Right atrium auricular region (tissue), 2 donors: Measurements from ENCODE around the gene DRC1. TPM values are rescaled to one million over a fixed set of nuclear protein-coding genes. Genes with fewer than 3 reads are reported as not detected.

ENCODE experiments used
- DNase-seq: peaks from one replicate; pipeline ENCODE4 v3.0.0-alpha.2; 2019; ENCODE audit warnings: low spot score
- H3K27ac ChIP-seq, 2 donors: fragments of 200-600 bp; sonication (generic); 1 replicate in 1 of 2; 2 replicates in 1 of 2; pipeline ENCODE4 v1.5.1; 2016 to 2019
- H3K27me3 ChIP-seq, 2 donors: fragments of 200-600 bp; sonication (generic); one replicate each; pipeline versions ENCODE4 v1.5.1 to v1.6.0; 2017 to 2019
- H3K36me3 ChIP-seq: fragments of 200-600 bp; sonication (generic); one replicate; pipeline ENCODE4 v1.5.1; 2016
- H3K4me1 ChIP-seq, 2 donors: fragments of 200-600 bp; sonication (generic); one replicate each; pipeline versions ENCODE4 v1.5.1 to v1.6.0; 2017 to 2019
- H3K4me3 ChIP-seq, 2 donors: fragments of 200-600 bp; sonication (generic); 1 replicate in 1 of 2; 2 replicates in 1 of 2; pipeline ENCODE4 v1.5.1; 2017 to 2019; ENCODE audit warnings: mild to moderate bottlenecking in 1 of 2, moderate library complexity in 1 of 2
- H3K9me3 ChIP-seq, 2 donors: fragments of 200-600 bp; sonication (generic); one replicate each; pipeline ENCODE4 v1.5.1; 2019
- CTCF ChIP-seq, 2 donors: fragments of 200-600 bp; sonication (generic); IDR thresholded peaks; one replicate each; pipeline ENCODE4 v1.5.1; 2019; ENCODE audit warnings: antibody characterized with exemption in 2 of 2
- total RNA-seq, 2 donors: library from RNA; depleted of rRNA; stranded (reverse); fragments of >200 nt; gene quantifications; one replicate each; pipeline ENCODE4 v1.1.0, GENCODE V29; 2016

DRC1 gene
- total RNA-seq, 2 donors from 2014 or later: not detected

- no peaks in the 10 kb centered on the region for H3K4me1 ChIP-seq
- no peaks in the 10 kb centered on the region for H3K27me3 ChIP-seq
- no peak overlapping the region for H3K4me3 ChIP-seq
- no peak for TF ChIP-seq CTCF (IDR thresholded peaks at IDR 0.05)
- no peak overlapping the region for H3K27ac ChIP-seq
- no peaks in the 10 kb centered on the region for H3K36me3 ChIP-seq
- no peak for DNase-seq
- H3K9me3 ChIP-seq: peaks cover 4 to 11% of the 10 kb centered on the region in 2 donors
Observed at GRCh38 chr2:26472821-26473655, 71.3 kb downstream of the DRC1 start.

- DNase-seq: no peak
- no peak for TF ChIP-seq CTCF (IDR thresholded peaks at IDR 0.05)
- H3K4me3 ChIP-seq: no peak overlapping the region
- H3K36me3 ChIP-seq: no peaks in the 10 kb centered on the region
- H3K4me1 ChIP-seq: no peaks in the 10 kb centered on the region
- peaks cover 4 to 11% of the 10 kb centered on the region in 2 donors for H3K9me3 ChIP-seq
- H3K27me3 ChIP-seq: no peaks in the 10 kb centered on the region
- no peak overlapping the region for H3K27ac ChIP-seq
Observed at GRCh38 chr2:26473796-26474195, 72.1 kb downstream of the DRC1 start.

- no peak overlapping the region for H3K4me3 ChIP-seq
- no peaks in the 10 kb centered on the region for H3K27me3 ChIP-seq
- no peaks in the 10 kb centered on the region for H3K36me3 ChIP-seq
- H3K4me1 ChIP-seq: no peaks in the 10 kb centered on the region
- DNase-seq: no peak
- peaks cover under 1 to 7% of the 10 kb centered on the region in 2 donors for H3K9me3 ChIP-seq
- H3K27ac ChIP-seq: no peak overlapping the region
- TF ChIP-seq CTCF (IDR thresholded peaks at IDR 0.05): no peak
Observed at GRCh38 chr2:26474261-26474785, 72.6 kb downstream of the DRC1 start.

GRCh38 chr2:26475037-26475436 is 73.3 kb downstream of the DRC1 start:
- H3K9me3 ChIP-seq: no peaks in the 10 kb centered on the region
- no peak for DNase-seq
- no peaks in the 10 kb centered on the region for H3K4me1 ChIP-seq
- no peak overlapping the region for H3K27ac ChIP-seq
- no peak for TF ChIP-seq CTCF (IDR thresholded peaks at IDR 0.05)
- no peaks in the 10 kb centered on the region for H3K27me3 ChIP-seq
- no peaks in the 10 kb centered on the region for H3K36me3 ChIP-seq
- no peak overlapping the region for H3K4me3 ChIP-seq

GRCh38 chr2:26475832-26476501 is 74.2 kb downstream of the DRC1 start:
- Histone ChIP-seq H3K36me3 (no peaks in the 10 kb centered on the region), H3K9me3 (no peaks in the 10 kb centered on the region), H3K27ac (no peak overlapping the region), H3K27me3 (no peaks in the 10 kb centered on the region), H3K4me1 (no peaks in the 10 kb centered on the region), H3K4me3 (no peak overlapping the region)
- TF ChIP-seq CTCF (IDR thresholded peaks at IDR 0.05): no peak
- DNase-seq: no peak
